Sigmoid colon (tissue), 7 donors: ENCODE measurements around the gene KDELR3. TPM values are rescaled to one million over a fixed set of nuclear protein-coding genes. Genes with fewer than 3 reads are reported as not detected.

Experiments
- DNase-seq: peaks from one replicate; pipeline ENCODE4 v3.0.0-alpha.2; 2019
- H3K27ac ChIP-seq, 4 donors: fragments of 200-600 bp; sonication (generic); one replicate each; pipeline ENCODE4 v1.5.1; 2016 to 2019; ENCODE audit warnings: mild to moderate bottlenecking in 1 of 4
- H3K27me3 ChIP-seq, 3 donors: fragments of 200-600 bp; sonication (generic); one replicate each; pipeline ENCODE4 v1.5.1; 2019; ENCODE audit warnings: mild to moderate bottlenecking in 1 of 3
- H3K36me3 ChIP-seq, 4 donors: fragments of 200-600 bp; sonication (generic); one replicate each; pipeline ENCODE4 v1.5.1; 2016 to 2019
- H3K4me1 ChIP-seq, 4 donors: fragments of 200-600 bp; sonication (generic); one replicate each; pipeline ENCODE4 v1.5.1; 2017 to 2019
- H3K4me3 ChIP-seq, 4 donors: fragments of 200-600 bp; sonication (generic); one replicate each; pipeline ENCODE4 v1.5.1; 2017 to 2019; ENCODE audit warnings: mild to moderate bottlenecking in 2 of 4, moderate library complexity in 1 of 4
- H3K9me3 ChIP-seq, 4 donors: fragments of 200-600 bp in 3 of 4; sonication (generic) in 3 of 4; one replicate each; pipeline versions ENCODE4 v1.5.1 to v1.6.1; 2013 to 2019
- CTCF ChIP-seq, 4 experiments: fragments of 450-650 bp in 3 of 4; fragments of 200-600 bp in 1 of 4; IDR thresholded peaks; one replicate each; pipeline ENCODE4 v1.5.1; 2016 to 2019; ENCODE audit warnings: antibody characterized with exemption in 4 of 4, mild to moderate bottlenecking in 3 of 4, moderate library complexity in 2 of 4
- EP300 ChIP-seq, 4 donors: sonication (generic); formaldehyde crosslinking; IDR thresholded peaks; one replicate each; pipeline ENCODE4 v1.6.1; 2017; ENCODE audit warnings: antibody characterized with exemption in 4 of 4
- POLR2A ChIP-seq, 2 donors: fragments of 450-650 bp; IDR thresholded peaks; one replicate each; pipeline ENCODE4 v1.6.1; 2016; ENCODE audit warnings: antibody characterized with exemption in 2 of 2, mild to moderate bottlenecking in 2 of 2, moderate library complexity in 2 of 2
- POLR2AphosphoS5 ChIP-seq, 4 donors: sonication (generic); formaldehyde crosslinking; IDR thresholded peaks; one replicate each; pipeline ENCODE4 v1.6.1; 2017; ENCODE audit warnings: antibody characterized with exemption in 4 of 4
- WGBS, 2 donors: extraction: QIAGEN DNeasy Blood & Tissue Kit; methylation state at CpG; one replicate each; pipeline ENCODE4 v1.1.7; 2013; 5-methylcytosine and 5-hydroxymethylcytosine counted together
- intact Hi-C: fragments of 100-400 bp; cut with DNase I; formaldehyde crosslinking; loops from one replicate; pipeline ENCODE4 v1.15.1; 2023
- polyA plus RNA-seq, 3 donors: library from polyadenylated mRNA; stranded (reverse); fragments of 200-250 nt; gene quantifications; one replicate each; pipeline ENCODE4 v1.2.3, GENCODE V29; 2013
- total RNA-seq, 4 donors: library from RNA; depleted of rRNA; stranded (reverse); fragments of >200 nt; gene quantifications; one replicate each; pipeline ENCODE4 v1.1.0, GENCODE V29; 2016
- donor health status: healthy with polysubstance abuse.
- donor health status: Bipolar disorder and iron deficiency.
- donor health status: healthy.

Gene KDELR3
- total and polyA plus RNA-seq, 7 donors = 2.5 to 14.3 (median 5.5) TPM

DNA sequence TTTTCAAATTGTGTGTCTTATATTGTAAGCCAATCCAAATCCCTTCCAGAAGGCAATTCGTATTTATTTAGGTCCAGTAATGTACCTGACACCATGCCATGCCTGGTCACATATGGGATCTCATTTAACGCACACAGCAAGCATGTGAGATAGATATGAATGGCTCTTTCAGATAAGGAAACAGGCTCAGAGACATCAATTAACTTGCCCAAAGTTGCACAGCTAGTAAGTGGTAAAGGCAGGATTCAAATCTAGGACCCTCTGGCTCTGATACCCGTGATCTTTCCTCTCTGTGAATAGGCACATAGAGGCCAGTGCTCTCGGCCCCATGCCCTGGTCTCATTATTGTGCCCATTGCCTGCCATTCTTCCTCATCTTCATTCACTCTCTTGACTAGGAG is 47.2 kb upstream of the KDELR3 start:
- no peak for DNase-seq
- TF ChIP-seq CTCF (IDR thresholded peaks at IDR 0.05) = no peak
- TF ChIP-seq POLR2A (IDR thresholded peaks at IDR 0.05) = no peak
- TF ChIP-seq POLR2AphosphoS5 (IDR thresholded peaks at IDR 0.05) = no peak

GRCh38 chr22:38422611-38423511 is 45.0 kb upstream of the KDELR3 start:
- no peak overlapping the region for H3K4me3 ChIP-seq
- WGBS, 2 donors = 75 to 87% methylated on average over 21 of the region's 21 CpGs
- H3K4me1 ChIP-seq = no peaks in the 10 kb centered on the region
- H3K36me3 ChIP-seq = no peaks in the 10 kb centered on the region
- no peak for DNase-seq
- no peak overlapping the region for H3K27ac ChIP-seq
- intact Hi-C loops = no loop called here
- no peaks in the 10 kb centered on the region for H3K27me3 ChIP-seq
- TF ChIP-seq CTCF (IDR thresholded peaks at IDR 0.05) (no peak), POLR2A (IDR thresholded peaks at IDR 0.05) (no peak)
- no peaks in the 10 kb centered on the region for H3K9me3 ChIP-seq

More for the DNA sequence above, 47.2 kb upstream of the KDELR3 start:
- 88 to 93% methylated on average over 4 of the region's 4 CpGs for WGBS, 2 donors
- Histone ChIP-seq H3K27ac (no peak overlapping the region), H3K4me1 (no peaks in the 10 kb centered on the region), H3K4me3 (no peak overlapping the region), H3K36me3 (no peaks in the 10 kb centered on the region), H3K9me3 (no peaks in the 10 kb centered on the region), H3K27me3 (no peaks in the 10 kb centered on the region)
- intact Hi-C loops = no loop called here

DNA sequence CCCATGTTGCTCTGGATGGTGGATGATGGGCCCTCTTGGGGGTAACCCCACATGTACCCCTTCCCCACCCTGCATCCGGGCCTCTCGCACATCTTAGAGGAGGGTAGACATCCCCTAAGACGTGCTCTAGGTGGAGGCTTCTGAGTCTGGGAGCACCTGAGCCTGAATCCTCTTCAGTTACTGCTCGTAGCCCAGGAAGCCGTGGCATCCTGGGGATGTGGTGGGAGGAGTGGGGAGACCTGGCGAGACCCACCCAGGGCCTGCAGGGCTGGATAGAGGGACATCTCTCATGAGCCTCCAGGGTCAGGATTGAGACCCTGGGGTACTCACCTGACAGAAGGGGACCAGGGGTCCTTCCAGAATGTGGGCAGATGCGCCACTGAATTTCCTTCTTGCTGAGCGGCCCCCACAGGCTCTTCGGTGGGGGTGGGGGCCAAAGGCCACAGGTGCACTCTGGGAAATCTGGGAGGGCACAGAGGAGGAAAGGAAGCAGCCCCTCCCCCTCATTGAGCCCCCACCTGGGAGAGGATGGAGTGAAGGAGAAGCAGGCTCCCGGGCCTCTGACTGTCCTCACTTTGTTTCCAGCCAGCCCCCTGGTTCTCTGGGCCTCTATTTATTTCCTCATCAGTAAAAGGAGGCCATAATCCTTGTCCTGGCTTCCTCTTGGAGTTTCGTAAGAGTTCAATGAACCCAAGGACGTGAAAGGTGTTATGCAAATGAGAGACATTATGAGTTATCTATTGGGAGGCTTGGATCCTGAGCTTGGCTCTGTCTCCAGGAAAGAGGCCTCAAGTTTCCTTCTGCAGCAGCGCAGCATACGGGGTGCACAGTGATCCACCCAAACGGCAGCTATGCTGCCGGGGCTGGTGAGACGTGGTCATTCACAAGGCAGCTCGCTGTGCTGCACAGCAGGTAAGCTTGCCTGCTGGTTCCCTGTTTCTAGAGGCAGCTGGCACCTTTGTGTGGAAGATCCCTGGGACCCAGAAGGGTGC is 44.1 kb upstream of the KDELR3 start:
- Histone ChIP-seq H3K36me3 (no peaks in the 10 kb centered on the region), H3K27ac (no peak overlapping the region), H3K9me3 (no peaks in the 10 kb centered on the region), H3K4me3 (no peak overlapping the region), H3K4me1 (no peaks in the 10 kb centered on the region), H3K27me3 (no peaks in the 10 kb centered on the region)
- intact Hi-C loops = no loop called here
- TF ChIP-seq EP300 (IDR thresholded peaks at IDR 0.05) (no peak), CTCF (IDR thresholded peaks at IDR 0.05) (no peak), POLR2AphosphoS5 (IDR thresholded peaks at IDR 0.05) (no peak)
- no peak for DNase-seq
- WGBS, 2 donors = 53 to 78% methylated on average over 18 of the region's 18 CpGs

DNA sequence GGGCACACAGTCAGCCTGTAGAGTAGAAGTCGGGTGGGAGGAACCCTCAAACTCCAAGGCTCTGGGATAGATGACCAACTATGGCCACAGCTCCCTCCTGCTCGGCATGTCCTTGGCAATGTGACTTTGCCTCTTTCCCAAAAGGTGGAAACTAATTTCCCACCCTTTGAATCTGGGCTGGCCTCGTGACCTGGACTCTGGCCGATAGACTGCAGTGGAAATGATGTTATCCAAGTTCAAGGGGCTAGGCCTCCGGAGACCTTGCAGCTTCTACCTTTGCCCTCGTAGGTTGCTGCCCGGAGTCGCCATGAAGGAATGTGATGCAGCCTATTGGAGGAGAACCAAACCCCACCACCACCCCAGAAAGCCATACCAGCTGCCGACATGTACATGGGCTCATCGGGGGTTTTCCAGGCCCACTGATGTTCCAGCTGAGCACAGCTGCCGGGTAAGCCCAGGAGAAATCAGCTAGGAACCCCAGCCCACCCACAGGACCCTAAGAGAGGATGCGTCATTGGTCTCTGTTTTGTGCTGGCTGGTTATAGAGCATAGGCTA is 43.3 kb upstream of the KDELR3 start:
- intact Hi-C loops = no loop called here
- H3K4me3 ChIP-seq = no peak overlapping the region
- TF ChIP-seq POLR2AphosphoS5 (IDR thresholded peaks at IDR 0.05) = no peak
- no peak for TF ChIP-seq CTCF (IDR thresholded peaks at IDR 0.05)
- no peak for TF ChIP-seq EP300 (IDR thresholded peaks at IDR 0.05)
- TF ChIP-seq POLR2A (IDR thresholded peaks at IDR 0.05) = no peak
- no peaks in the 10 kb centered on the region for H3K27me3 ChIP-seq
- no peaks in the 10 kb centered on the region for H3K36me3 ChIP-seq
- no peak overlapping the region for H3K27ac ChIP-seq
- no peaks in the 10 kb centered on the region for H3K9me3 ChIP-seq
- 70 to 78% methylated on average over 12 of the region's 12 CpGs for WGBS, 2 donors
- H3K4me1 ChIP-seq = no peaks in the 10 kb centered on the region
- DNase-seq = no peak
